Measurements from ENCODE around the gene IRAK2. TPM values are rescaled to one million over a fixed set of nuclear protein-coding genes. Genes with fewer than 3 reads are reported as not detected.

The IRAK2 gene
- polyA plus RNA-seq, 2 of the 4 experiments (the other 2 are of a cell fraction), result 7.9 to 12.5 TPM

- peak overlapping the region; percentile 75 for H3K4me2 ChIP-seq
- ChIA-PET POLR2A (interaction anchor here (0.5 to 3.8 kb wide), 4 partner anchors 12 to 43 kb away, joined by 4 to 43 read pairs (median 9); no protein-coding TSS in a partner anchor), CTCF (interaction anchor here (0.5 to 7.8 kb wide), 8 partner anchors 9 to 82 kb away, joined by 3 to 88 read pairs (median 5); partner anchors contain the start of genes IRAK2 and TATDN2)
- no peaks in the 10 kb centered on the region for H3K9me3 ChIP-seq
- no peak overlapping the region for H3K4me3 ChIP-seq
- 52% methylated on average over 2 of the region's 2 CpGs for WGBS (ENCODE audit: missing lambda C conversion rate)
- H3K4me1 ChIP-seq, result peaks cover 58% of the 10 kb centered on the region
- no peak for ATAC-seq
- peak overlapping the region; percentile 83 to 89 for H3K27ac ChIP-seq
- FAIRE-seq, result no peak
- no peak for DNase-seq (ENCODE audit: low read depth in 1 of 2, low spot score in 1 of 2)
- TF ChIP-seq REST (IDR thresholded peaks at IDR 0.05) (no peak), MAX (IDR thresholded peaks at IDR 0.05) (no peak), ATOH8 (CRISPR knock-in tag; IDR thresholded peaks at IDR 0.05; ENCODE audit: low read depth) (no peak), HES2 (IDR thresholded peaks at IDR 0.05) (no peak), GATA3 (IDR thresholded peaks at IDR 0.05; ENCODE audit: borderline replicate concordance) (no peak), FOSL2 (IDR thresholded peaks at IDR 0.05) (no peak), FOSL2 (CRISPR knock-in tag; IDR thresholded peaks at IDR 0.05) (no peak), RARB (CRISPR knock-in tag; IDR thresholded peaks at IDR 0.05) (no peak), TP53 (CRISPR knock-in tag; IDR thresholded peaks at IDR 0.05) (no peak), RAD21 (conservative IDR thresholded peaks at IDR 0.05 in 1 of 2, IDR thresholded peaks at IDR 0.05 in 1 of 2) (no peak), CTCF (IDR thresholded peaks at IDR 0.05) (no peak), RCOR1 (IDR thresholded peaks at IDR 0.05; ENCODE audit: low read depth, low read length) (no peak), POLR2A (IDR thresholded peaks at IDR 0.05; ENCODE audit: low read length) (no peak), ZC3H11A (IDR thresholded peaks at IDR 0.05) (no peak), SREBF2 (IDR thresholded peaks at IDR 0.05) (no peak), FOSB (CRISPR knock-in tag; IDR thresholded peaks at IDR 0.05) (no peak), HOXB13 (CRISPR knock-in tag; IDR thresholded peaks at IDR 0.05; ENCODE audit: low read depth) (no peak)
Measured at GRCh38 chr3:10204921-10205320, 40.2 kb downstream of the IRAK2 start.

GRCh38 chr3:10205451-10206165, 40.9 kb downstream of the IRAK2 start:
- FAIRE-seq (no peak), DNase-seq (ENCODE audit: low read depth in 1 of 2, low spot score in 1 of 2) (peak; percentile 82 to 83), ATAC-seq (peak; percentile 84 to 88)
- Histone ChIP-seq H3K4me1 (peaks cover 58% of the 10 kb centered on the region), H3K9me3 (no peaks in the 10 kb centered on the region), H3K27ac (peak overlapping the region; percentile 83 to 89), H3K4me3 (no peak overlapping the region), H3K4me2 (peak overlapping the region; percentile 75)
- CTCF ChIA-PET, result interaction anchor here (0.5 to 7.8 kb wide), 10 partner anchors 8 to 83 kb away, joined by 3 to 88 read pairs (median 4); partner anchors contain the start of gene IRAK2
- POLR2A ChIA-PET, result interaction anchor here (1.0 to 3.8 kb wide), 3 partner anchors 13 to 64 kb away, joined by 4 to 43 read pairs (median 13); partner anchors contain the start of gene VHL
- 27% methylated on average over 7 of the region's 7 CpGs for WGBS (ENCODE audit: missing lambda C conversion rate)
- no peak for TF ChIP-seq CBX2 (IDR thresholded peaks at IDR 0.05; ENCODE audit: borderline replicate concordance, low read depth)
- no peak; the same call in 1 of the 2 replicates for TF ChIP-seq ATOH8 (CRISPR knock-in tag; IDR thresholded peaks at IDR 0.05; ENCODE audit: low read depth)
- TF ChIP-seq FOXS1 (CRISPR knock-in tag; IDR thresholded peaks at IDR 0.05), result no peak; the same call in 1 of the 2 replicates
- TF ChIP-seq FOSL2 (IDR thresholded peaks at IDR 0.05), result peak; percentile 93
- TF ChIP-seq FOSL2 (CRISPR knock-in tag; IDR thresholded peaks at IDR 0.05), result peak; percentile 95
- TF ChIP-seq JUN (IDR thresholded peaks at IDR 0.05), result peak; percentile 70 to 85; a peak in 4 of 5 replicates
- peak; percentile 72; the same call in 1 of the 2 replicates for TF ChIP-seq GATA3 (IDR thresholded peaks at IDR 0.05; ENCODE audit: borderline replicate concordance)
- TF ChIP-seq SMC3 (IDR thresholded peaks at IDR 0.05), result peak; percentile 36; the same call in 2 of the 3 replicates
- peak; percentile 80 for TF ChIP-seq MAX (IDR thresholded peaks at IDR 0.05)
- TF ChIP-seq EHMT2 (IDR thresholded peaks at IDR 0.05; ENCODE audit: low read depth), result no peak
- peak; percentile 35 to 59; a peak in 1 of 4 replicates for TF ChIP-seq CEBPB (IDR thresholded peaks at IDR 0.05)
- TF ChIP-seq RAD21 (conservative IDR thresholded peaks at IDR 0.05 in 1 of 2, IDR thresholded peaks at IDR 0.05 in 1 of 2), result 0 out of 5 replicates have a peak, but pooled peaks of 1 of the 2 experiments have one; percentile 18
- peak; percentile 95 for TF ChIP-seq JUNB (IDR thresholded peaks at IDR 0.05)
- TF ChIP-seq TFCP2L1 (CRISPR knock-in tag; IDR thresholded peaks at IDR 0.05), result no peak
- no peak for TF ChIP-seq NPAS2 (CRISPR knock-in tag; IDR thresholded peaks at IDR 0.05; ENCODE audit: borderline replicate concordance)
- no peak for TF ChIP-seq POLR2A (IDR thresholded peaks at IDR 0.05; ENCODE audit: low read length)
- peak; percentile 14 to 51; a peak in 2 of 5 replicates for TF ChIP-seq EP300 (IDR thresholded peaks at IDR 0.05)

Measured in A549 (cell line).